Neural cell (in vitro differentiated cells): ENCODE data around the gene SNTB2. TPM values are rescaled to one million over a fixed set of nuclear protein-coding genes. Genes with fewer than 3 reads are reported as not detected.

ENCODE experiments used
- H2AFZ ChIP-seq: fragments of 200-600, 300-800 bp; sonication (generic), shearing (Covaris generic); 2 replicates; pipeline ENCODE4 v1.6.0; 2014; ENCODE audit warnings: low read depth, mild to moderate bottlenecking, antibody characterized with exemption, low read length, moderate library complexity
- H3F3A ChIP-seq: fragments of 200-600 bp; shearing (Covaris generic); 2 replicates; pipeline ENCODE4 v1.6.1; 2016; ENCODE audit warnings: mild to moderate bottlenecking, moderate library complexity, mixed read lengths, antibody characterized with exemption, low read length; ENCODE audit not compliant: insufficient read depth, poor library complexity, severe bottlenecking
- H3K27ac ChIP-seq: fragments of 200-600, 300-800 bp; sonication (generic), shearing (Covaris generic); 2 replicates; pipeline ENCODE4 v1.5.1; 2014; ENCODE audit warnings: mild to moderate bottlenecking, low read length, moderate library complexity
- H3K27me3 ChIP-seq: fragments of 300-800, 200-600 bp; sonication (generic), shearing (Covaris generic); 2 replicates; pipeline ENCODE4 v1.6.0; 2014; ENCODE audit warnings: mild to moderate bottlenecking, low read depth, low read length, moderate library complexity; ENCODE audit not compliant: insufficient read depth
- H3K36me3 ChIP-seq: fragments of 300-800, 200-600 bp; sonication (generic), shearing (Covaris generic); 2 replicates; pipeline ENCODE4 v1.5.1; 2014; ENCODE audit warnings: mild to moderate bottlenecking, antibody characterized with exemption, low read length, moderate library complexity; ENCODE audit not compliant: insufficient read depth
- H3K4me2 ChIP-seq: fragments of 300-800, 200-600 bp; sonication (generic), shearing (Covaris generic); 2 replicates; pipeline ENCODE4 v1.6.0; 2014; ENCODE audit warnings: mild to moderate bottlenecking, low read length
- H3K4me3 ChIP-seq: fragments of 300-800, 200-600 bp; sonication (generic), shearing (Covaris generic); 2 replicates; pipeline ENCODE4 v1.5.1; 2014; ENCODE audit warnings: mild to moderate bottlenecking, low read length, moderate library complexity
- H3K79me2 ChIP-seq: fragments of 200-600 bp; shearing (Covaris generic); replicated peaks from 2 replicates; pipeline ENCODE4 v1.6.0; 2014; ENCODE audit warnings: mild to moderate bottlenecking, low read length, moderate library complexity; ENCODE audit not compliant: insufficient read depth
- H3K9ac ChIP-seq: fragments of 300-800, 200-600 bp; sonication (generic), shearing (Covaris generic); 2 replicates; pipeline ENCODE4 v1.6.1; 2016; ENCODE audit warnings: mild to moderate bottlenecking, low read length, mixed read lengths
- H3K9me2 ChIP-seq: fragments of 200-600 bp; shearing (Covaris generic); 2 replicates; pipeline ENCODE4 v1.6.1; 2016; ENCODE audit warnings: mild to moderate bottlenecking, low read length, mixed read lengths; ENCODE audit not compliant: insufficient read depth
- H3K9me3 ChIP-seq: fragments of 200-600, 300-800 bp; sonication (generic), shearing (Covaris generic); 2 replicates; pipeline ENCODE4 v1.6.1; 2016; ENCODE audit warnings: mild to moderate bottlenecking, mixed run types, low read length, moderate library complexity, mixed read lengths
- H4K20me1 ChIP-seq: fragments of 200-600 bp; shearing (Covaris generic); 2 replicates; pipeline ENCODE4 v1.6.1; 2016; ENCODE audit warnings: mild to moderate bottlenecking, mixed run types; ENCODE audit not compliant: insufficient read depth
- CTCF ChIP-seq: fragments of 450-650 bp; IDR thresholded peaks from 2 replicates; pipeline ENCODE4 v1.5.1; 2014; ENCODE audit warnings: antibody characterized with exemption, mild to moderate bottlenecking, moderate library complexity; ENCODE audit not compliant: poor library complexity, severe bottlenecking
- EP300 ChIP-seq: fragments of 450-650 bp; conservative IDR thresholded peaks from 2 replicates; pipeline ENCODE4 v1.6.1; 2014; ENCODE audit warnings: antibody characterized with exemption, mild to moderate bottlenecking, moderate library complexity; ENCODE audit not compliant: poor library complexity, severe bottlenecking
- EZH2 ChIP-seq: fragments of 200-600, 300-800 bp; shearing (Covaris generic), sonication (generic); IDR thresholded peaks from 2 replicates; pipeline ENCODE4 v1.6.1; 2014; ENCODE audit warnings: antibody characterized with exemption, low read length, borderline replicate concordance, mild to moderate bottlenecking; ENCODE audit not compliant: insufficient read depth, poor library complexity, severe bottlenecking
- MXI1 ChIP-seq: fragments of 450-650 bp; conservative IDR thresholded peaks from 2 replicates; pipeline ENCODE4 v1.6.1; 2014; ENCODE audit warnings: antibody characterized with exemption, mild to moderate bottlenecking; ENCODE audit not compliant: poor library complexity, severe bottlenecking
- POLR2AphosphoS5 ChIP-seq: IDR thresholded peaks from 2 replicates; pipeline ENCODE4 v1.6.1; 2012
- RAD21 ChIP-seq: fragments of 450-650 bp; conservative IDR thresholded peaks from 2 replicates; pipeline ENCODE4 v1.6.1; 2014; ENCODE audit warnings: antibody characterized with exemption, mild to moderate bottlenecking, moderate library complexity
- REST ChIP-seq: IDR thresholded peaks from 2 replicates; pipeline ENCODE4 v1.6.1; 2012; ENCODE audit warnings: borderline replicate concordance
- SMC3 ChIP-seq: fragments of 450-650 bp; conservative IDR thresholded peaks from 2 replicates; pipeline ENCODE4 v1.6.1; 2014; ENCODE audit warnings: antibody characterized with exemption, mild to moderate bottlenecking, moderate library complexity; ENCODE audit not compliant: poor library complexity
- TAF1 ChIP-seq: IDR thresholded peaks from 2 replicates; pipeline ENCODE4 v1.6.1; 2012; ENCODE audit warnings: low read depth
- polyA plus RNA-seq: library from polyadenylated mRNA; depleted of rRNA; stranded (reverse); fragments of >200 nt; gene quantifications from 2 replicates; pipeline ENCODE4 v1.2.3, GENCODE V29; 2014

The SNTB2 gene
- polyA plus RNA-seq, 1 donor from 2014 or later: 7.0 TPM

- H3K27ac ChIP-seq: no peak overlapping the region
- H3K9me2 ChIP-seq: no peaks in the 10 kb centered on the region
- peaks cover 38% of the 10 kb centered on the region for H3K79me2 ChIP-seq
- H3K36me3 ChIP-seq: no peaks in the 10 kb centered on the region
- H3K9ac ChIP-seq: no peak overlapping the region
- peak overlapping the region; percentile 84 for H3K4me3 ChIP-seq
- H3K9me3 ChIP-seq: no peaks in the 10 kb centered on the region
- TF ChIP-seq MXI1: no peak
- no peak for TF ChIP-seq CTCF
- no peak for TF ChIP-seq EP300
- TF ChIP-seq EZH2: no peak
- TF ChIP-seq REST: no peak
- no peak for TF ChIP-seq POLR2AphosphoS5
- no peaks in the 10 kb centered on the region for H3K27me3 ChIP-seq
- H2AFZ ChIP-seq: no peak overlapping the region
- H3K4me2 ChIP-seq: no peak overlapping the region
- H4K20me1 ChIP-seq: no peaks in the 10 kb centered on the region
- peaks cover 7% of the 10 kb centered on the region for H3F3A ChIP-seq
These were observed 3.2 kb downstream of the SNTB2 start for GRCh38 chr16:69190046-69190588.

GRCh38 chr16:69190598-69190997, 3.6 kb downstream of the SNTB2 start:
- TF ChIP-seq TAF1 (no peak), EP300 (no peak), CTCF (no peak), REST (no peak), RAD21 (no peak), POLR2AphosphoS5 (no peak), MXI1 (no peak), SMC3 (no peak), EZH2 (no peak)
- Histone ChIP-seq H3K79me2 (peaks cover 38% of the 10 kb centered on the region), H4K20me1 (no peaks in the 10 kb centered on the region), H3K36me3 (no peaks in the 10 kb centered on the region), H3K4me2 (no peak overlapping the region), H3K4me3 (peak overlapping the region; percentile 84), H3K27ac (no peak overlapping the region), H3K9ac (no peak overlapping the region), H2AFZ (no peak overlapping the region), H3K9me3 (no peaks in the 10 kb centered on the region), H3K27me3 (no peaks in the 10 kb centered on the region), H3K9me2 (no peaks in the 10 kb centered on the region), H3F3A (peaks cover 7% of the 10 kb centered on the region)
